Skin of body (tissue), 2 donors: ENCODE results near the gene NRG2. TPM values are rescaled to one million over a fixed set of nuclear protein-coding genes. Genes with fewer than 3 reads are reported as not detected.

Experiments used
- DNase-seq: peaks from one replicate; lab custom pipeline; 2025; lab: John Stamatoyannopoulos, UW
- total RNA-seq: library from RNA; depleted of rRNA; stranded (reverse); fragments of >200 nt; gene quantifications from one replicate; pipeline ENCODE4 v1.2.3, GENCODE V29; 2014

Gene NRG2
- total RNA-seq, 1 donor from 2014 or later: 0.99 TPM

- no peak for DNase-seq
Measured at GRCh38 chr5:139882961-139883539, 160.0 kb downstream of the NRG2 start.

GRCh38 chr5:139882316-139882715 is 160.8 kb downstream of the NRG2 start:
- DNase-seq: no peak

DNA sequence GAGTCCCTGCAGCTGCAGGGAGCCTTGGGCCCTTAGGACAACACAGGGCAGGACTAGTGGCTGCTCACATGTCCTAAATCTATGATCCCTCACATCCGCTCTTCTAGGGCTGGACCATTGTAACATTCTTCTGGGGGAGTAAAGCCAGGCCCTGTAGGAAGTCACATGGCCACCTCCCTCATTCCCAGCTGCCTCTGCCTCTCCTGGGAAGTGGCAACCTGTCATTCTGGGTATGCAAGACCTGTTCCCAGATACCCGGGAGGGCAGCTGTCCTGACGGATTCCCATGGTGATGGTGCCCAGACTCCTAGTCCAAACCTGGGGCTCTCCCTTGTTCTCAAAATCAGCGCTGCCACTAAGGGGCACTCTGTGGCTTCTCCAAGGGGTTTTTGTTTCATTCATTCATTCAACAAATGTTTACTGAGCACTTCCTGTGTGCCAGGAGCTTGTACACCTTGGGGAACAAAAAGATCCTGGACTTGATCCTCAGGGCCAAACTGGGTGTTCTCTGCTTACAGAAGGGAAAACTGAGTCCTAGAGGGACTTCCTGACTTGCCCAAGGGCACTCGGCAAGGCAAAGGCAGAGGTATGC is 161.9 kb downstream of the NRG2 start:
- DNase-seq: no peak

DNA sequence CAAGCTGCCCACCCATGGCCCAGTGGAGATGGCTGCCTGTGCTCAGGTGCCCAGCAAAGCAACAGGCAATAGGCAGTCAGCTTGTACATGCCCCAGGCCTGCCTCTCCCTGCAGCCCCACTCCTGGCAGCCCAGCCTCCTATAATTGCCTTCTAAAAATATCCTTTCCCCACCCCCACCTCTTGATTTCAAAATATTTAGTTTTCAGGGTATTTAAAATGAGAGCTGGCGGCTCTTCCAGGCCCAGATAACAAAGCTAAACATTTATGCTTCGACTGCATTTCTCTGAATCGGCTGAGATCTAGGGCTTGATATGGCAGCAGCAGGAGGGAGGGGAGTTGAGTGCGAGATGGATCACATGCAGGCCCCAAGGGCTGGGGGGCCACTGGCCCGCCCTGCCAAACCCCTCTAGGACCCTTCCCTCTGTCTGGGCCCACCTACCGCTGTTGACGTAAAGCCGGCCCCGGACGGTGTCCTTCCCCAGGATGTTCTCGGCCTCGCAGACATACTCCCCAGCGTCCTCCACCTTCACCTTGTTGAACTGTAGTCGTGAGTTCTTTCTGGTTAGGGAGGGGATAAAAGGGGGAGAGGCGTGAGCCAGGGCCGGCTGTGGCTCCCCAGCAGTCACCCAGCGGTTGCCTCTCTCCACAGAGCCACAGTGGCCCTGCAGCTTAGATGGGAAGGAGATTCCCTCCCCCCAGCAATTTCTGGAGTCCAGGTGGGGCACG is 162.5 kb downstream of the NRG2 start:
- DNase-seq: no peak

GRCh38 chr5:139878093-139878492 is 165.0 kb downstream of the NRG2 start:
- DNase-seq: no peak

DNA sequence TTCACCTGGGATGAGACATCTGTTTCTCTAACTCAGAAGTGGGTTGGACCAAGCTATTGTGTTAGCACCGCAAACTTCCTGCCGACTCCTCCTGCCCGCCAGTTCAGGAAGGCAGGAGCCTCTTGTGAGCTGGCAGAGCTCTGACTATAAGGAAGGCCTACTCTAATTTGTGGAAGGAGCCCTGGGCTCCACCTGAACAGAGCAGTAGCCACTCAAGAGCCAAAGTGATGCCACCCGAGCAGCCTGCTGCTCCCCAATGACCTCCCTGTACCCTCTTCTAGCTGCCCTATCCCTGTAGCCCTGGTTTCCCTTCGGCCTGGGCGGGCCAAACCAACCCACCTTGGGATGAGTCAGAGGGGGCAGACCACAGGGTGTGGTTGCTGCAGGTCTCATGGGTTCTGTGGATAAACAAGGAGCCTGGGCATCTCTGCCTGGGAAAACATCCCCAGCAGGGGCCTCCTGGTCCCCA is 165.9 kb downstream of the NRG2 start:
- DNase-seq: no peak

GRCh38 chr5:139875957-139876356 is 167.1 kb downstream of the NRG2 start:
- no peak for DNase-seq

GRCh38 chr5:139872851-139873794 is 170.0 kb downstream of the NRG2 start:
- no peak for DNase-seq

DNA sequence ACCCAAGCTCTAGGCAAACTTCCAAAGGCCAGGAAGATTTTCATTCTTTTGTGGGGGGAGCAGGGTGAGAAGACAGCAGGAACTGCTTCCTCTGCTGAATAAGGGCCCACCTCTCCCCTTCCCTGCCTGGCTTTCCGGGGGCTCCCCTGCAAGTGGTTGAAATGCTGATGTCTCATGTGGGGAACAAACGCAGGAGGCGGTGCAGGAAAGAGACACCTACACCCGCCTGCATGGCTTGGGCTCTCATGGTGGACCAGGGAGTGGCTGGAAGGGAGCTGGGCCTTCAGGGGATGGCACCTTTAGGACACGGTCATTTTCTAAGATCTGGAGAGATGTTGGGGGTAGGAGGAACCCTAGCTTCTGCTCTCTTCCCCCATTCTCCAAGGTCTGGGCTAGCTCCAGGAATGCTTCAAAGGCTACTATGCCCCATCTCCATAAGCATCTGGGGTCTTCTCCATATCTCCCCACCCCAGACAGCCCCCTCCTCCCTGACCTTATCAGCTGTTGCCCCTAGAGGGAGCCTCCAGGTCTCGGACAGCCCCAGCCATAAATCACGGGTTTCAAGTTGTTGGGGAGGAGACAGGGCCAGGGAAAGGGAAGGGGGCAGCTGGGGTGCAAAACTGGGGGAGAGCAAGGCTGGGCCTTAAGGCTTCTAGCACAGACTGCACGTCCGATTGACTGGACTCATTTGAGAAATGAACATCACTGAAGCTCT is 170.9 kb downstream of the NRG2 start:
- no peak for DNase-seq

GRCh38 chr5:139871614-139872013 is 171.5 kb downstream of the NRG2 start:
- no peak for DNase-seq

DNA sequence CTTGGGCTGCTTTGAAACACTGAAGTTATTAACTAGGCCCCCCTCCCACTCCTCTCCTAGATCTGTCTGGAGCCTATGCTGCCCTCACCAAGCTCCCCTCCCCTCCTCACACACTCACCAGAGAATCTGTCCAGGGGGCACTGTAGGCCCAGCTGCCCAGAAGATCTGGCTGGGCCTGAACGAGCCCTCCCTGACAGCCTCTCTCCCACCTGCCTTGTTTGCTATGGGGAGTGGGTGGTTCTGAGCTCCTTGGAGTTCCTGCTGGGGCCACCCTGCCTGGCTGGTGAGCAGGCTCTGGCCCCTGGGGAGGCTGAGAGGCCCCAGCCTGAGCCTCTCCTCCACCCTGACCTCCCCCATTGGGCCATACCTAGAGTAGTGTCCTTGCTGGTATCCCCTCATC is 172.4 kb downstream of the NRG2 start:
- DNase-seq: no peak

DNA sequence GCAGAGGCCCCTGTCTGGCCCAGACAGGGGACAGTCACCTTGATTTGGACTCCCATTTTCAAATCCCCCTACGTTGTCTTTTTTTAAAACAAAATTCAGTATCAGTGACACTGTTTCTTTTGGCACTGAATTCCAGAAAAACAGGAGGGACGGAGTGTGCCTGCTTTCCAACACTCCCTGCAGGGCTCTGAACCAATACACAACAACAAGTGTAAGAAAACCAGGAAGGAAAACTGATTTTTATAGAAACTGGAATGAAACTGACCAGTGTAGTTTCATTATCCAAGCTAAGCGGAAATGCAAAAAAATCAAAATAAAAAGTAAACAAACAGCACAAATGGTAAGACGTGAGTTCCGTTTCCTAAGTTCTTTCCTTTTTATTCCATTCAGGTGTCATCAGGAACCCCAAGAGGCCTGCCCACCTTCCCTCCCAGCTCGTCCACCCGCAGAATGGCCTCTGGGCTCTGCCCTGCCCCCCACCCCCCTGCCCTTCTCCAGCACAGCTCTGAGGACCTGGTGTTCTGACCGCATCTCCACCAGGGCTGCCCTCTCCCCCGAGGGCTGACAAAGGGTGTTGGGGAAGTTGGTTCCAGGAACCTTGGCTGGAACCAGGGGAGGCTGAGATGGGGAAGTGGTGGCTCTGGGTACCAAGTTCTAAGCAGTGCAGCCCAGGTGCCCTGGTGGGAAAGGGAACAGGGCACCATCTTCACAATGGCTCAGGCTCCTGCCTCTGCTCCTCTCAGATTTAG is 173.9 kb downstream of the NRG2 start:
- DNase-seq: no peak

GRCh38 chr5:139867581-139867980 is 175.5 kb downstream of the NRG2 start:
- no peak for DNase-seq

GRCh38 chr5:139867109-139867508 is 176.0 kb downstream of the NRG2 start:
- no peak for DNase-seq

DNA sequence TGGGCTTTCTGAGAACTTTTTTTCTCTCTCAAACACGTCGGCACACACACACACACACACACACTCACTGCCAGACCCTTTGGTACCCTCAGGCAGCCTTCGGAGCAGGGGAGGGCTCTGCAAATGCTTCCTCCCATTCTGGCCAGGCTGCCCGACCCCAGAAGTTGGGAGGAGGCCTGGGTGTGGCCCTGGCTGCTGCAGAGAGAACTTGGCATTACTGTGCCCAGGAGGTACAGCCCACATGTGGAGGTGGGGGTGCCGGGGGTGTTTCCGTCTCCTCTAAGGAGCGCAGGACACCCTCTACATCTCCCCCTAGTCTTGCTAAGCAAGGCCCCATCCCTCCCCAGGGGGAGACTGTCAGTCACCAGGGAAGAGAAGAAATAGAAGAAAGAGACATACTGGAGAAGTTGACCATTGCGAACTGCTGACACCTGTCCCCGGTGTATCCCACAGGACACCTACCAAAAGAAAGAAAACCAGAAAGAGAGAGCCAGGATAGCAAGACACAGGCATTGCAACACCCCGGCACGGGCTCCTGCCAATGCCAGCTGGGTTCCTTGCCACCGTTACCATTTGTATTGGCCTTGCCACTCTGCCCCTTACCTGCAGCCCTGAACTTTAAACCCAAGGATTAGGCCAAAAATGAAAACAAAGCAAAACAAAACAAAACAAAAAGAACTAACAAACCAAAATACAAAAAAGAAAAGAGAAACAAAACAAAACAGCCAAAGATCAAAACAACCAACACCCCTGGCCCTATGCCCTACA is 178.2 kb downstream of the NRG2 start:
- DNase-seq: no peak

DNA sequence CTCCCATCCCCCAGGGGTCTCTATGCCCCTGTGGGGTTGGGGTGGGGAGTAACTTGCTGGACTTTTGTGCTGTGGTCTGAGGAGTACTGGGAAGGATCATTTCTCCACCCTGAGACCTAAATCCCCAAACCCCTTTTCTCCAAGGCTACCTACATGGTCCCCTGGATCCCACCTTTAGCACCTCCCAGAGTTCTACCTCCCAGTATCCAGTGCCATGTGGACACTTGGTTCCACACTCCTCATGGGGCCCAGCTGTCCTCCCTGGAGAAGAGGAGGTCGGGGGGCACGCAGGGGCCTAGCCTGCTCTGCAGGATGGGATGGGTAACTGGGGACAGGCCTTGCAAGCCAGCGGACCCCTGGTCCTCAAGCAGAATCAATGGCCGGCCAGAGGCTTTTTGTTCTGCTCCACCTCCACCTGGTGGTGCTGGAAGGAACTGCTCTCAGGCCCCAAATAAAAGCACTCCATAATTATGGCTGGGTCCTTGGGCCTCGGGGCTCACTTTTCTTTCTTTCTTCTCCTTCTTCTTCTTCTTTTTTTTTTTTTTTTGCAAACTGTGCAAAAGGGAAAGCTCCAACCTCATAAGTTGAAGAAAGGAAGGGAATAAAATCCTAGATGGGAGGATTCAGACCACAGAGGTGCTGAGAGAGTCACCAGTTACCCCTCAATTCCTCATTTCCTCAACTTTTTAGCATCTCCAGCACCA is 179.1 kb downstream of the NRG2 start:
- DNase-seq: no peak

DNA sequence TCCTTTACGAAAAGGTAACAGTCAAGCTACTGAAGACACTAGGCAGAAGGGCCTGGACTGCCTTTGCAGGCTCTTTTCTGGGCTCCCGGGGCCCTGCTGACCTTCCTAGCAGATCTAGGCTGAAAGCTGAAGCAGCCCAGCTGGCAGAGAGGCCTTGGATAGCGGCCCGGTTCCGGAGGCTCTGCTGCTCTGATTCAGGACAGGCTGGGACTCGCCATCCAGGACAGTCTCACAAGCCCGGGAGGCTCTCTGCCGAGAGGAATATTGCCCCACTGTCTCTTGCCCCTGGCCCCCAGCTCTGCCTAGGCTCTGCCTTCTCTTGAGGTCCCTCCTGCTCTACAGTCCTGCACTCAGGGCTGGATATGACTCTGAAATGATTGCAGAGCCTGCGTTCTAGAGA is 179.7 kb downstream of the NRG2 start:
- no peak for DNase-seq

DNA sequence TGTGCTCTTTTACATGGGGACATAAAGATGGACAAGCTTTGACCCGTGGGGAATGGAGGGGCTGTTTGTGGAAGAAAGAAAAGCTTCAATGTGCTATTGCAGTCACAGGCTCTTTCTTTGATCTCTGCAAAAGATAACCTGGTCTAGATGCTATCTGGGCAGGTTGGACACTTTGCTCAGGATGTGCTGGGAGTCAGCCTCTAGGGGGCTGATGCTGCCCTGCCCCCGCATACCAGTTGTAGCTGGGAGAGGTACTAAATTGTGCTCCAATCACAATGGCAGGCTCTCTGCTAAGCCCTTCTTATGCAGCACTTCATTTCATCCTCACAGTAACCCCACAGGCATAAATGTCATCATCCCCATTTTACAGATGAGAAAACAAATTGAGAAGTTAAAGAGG is 180.3 kb downstream of the NRG2 start:
- no peak for DNase-seq

DNA sequence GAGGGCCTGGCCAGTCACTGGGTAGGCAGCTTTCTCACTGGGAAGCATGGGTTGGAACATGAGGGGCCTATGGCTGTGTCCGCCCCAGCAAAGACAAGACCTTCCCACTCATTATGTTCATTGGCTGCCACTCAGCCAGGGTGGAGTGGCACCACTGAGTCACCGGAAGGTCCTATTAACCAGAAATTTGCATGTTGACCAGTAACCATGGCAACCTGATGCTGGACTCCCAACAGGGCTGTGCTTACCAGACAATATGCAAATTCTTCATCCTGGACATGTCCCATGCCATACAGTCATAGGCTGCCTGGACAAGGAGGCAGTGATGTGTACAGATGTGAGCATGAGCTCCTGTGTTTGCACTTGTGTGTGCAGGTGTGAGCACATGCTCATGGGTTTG is 180.8 kb downstream of the NRG2 start:
- DNase-seq: no peak
